ENCODE measurements around the gene FAM180A.

GRCh38 chr7:135743907-135744731 lies 4.5 kb downstream of the FAM180A start:
- no peak for TF ChIP-seq TAF1 (IDR thresholded peaks at IDR 0.05; ENCODE audit: low read depth)
- TF ChIP-seq CTCF (IDR thresholded peaks at IDR 0.05; ENCODE audit: poor library complexity, severe bottlenecking): no peak
- no peak for TF ChIP-seq POLR2AphosphoS5 (IDR thresholded peaks at IDR 0.05)
- TF ChIP-seq EZH2 (IDR thresholded peaks at IDR 0.05; ENCODE audit: borderline replicate concordance, insufficient read depth, low read length, poor library complexity, severe bottlenecking): no peak
- TF ChIP-seq EP300 (conservative IDR thresholded peaks at IDR 0.05; ENCODE audit: poor library complexity, severe bottlenecking): no peak
